Transverse colon (tissue), 4 donors: ENCODE results near the gene SCGB1A1. TPM values are rescaled to one million over a fixed set of nuclear protein-coding genes. Genes with fewer than 3 reads are reported as not detected.
"Not testable (repeated sequence)": the region's sequence is repeated elsewhere in the genome, so short reads cannot be mapped to it uniquely, and the experiment has no call there.

Experiments used
- DNase-seq: peaks from one replicate; pipeline ENCODE4 v3.0.0-alpha.2; 2019
- H3K27ac ChIP-seq, 4 donors: fragments of 200-600 bp; sonication (generic); 2 replicates each; pipeline ENCODE4 v1.5.1; 2016 to 2018; ENCODE audit warnings: inconsistent platforms in 4 of 4
- H3K27me3 ChIP-seq: fragments of 200-600 bp; sonication (generic); 2 replicates; pipeline ENCODE4 v1.5.1; 2017; ENCODE audit warnings: inconsistent platforms
- H3K36me3 ChIP-seq, 4 donors: fragments of 200-600 bp; sonication (generic); 2 replicates each; pipeline ENCODE4 v1.5.1; 2017 to 2019; ENCODE audit warnings: inconsistent platforms in 4 of 4
- H3K4me1 ChIP-seq, 4 donors: fragments of 200-600 bp; sonication (generic); 2 replicates each; pipeline ENCODE4 v1.5.1; 2017 to 2020; ENCODE audit warnings: inconsistent platforms in 4 of 4
- H3K4me3 ChIP-seq, 4 donors: fragments of 200-600 bp; sonication (generic); 1 replicate in 1 of 4; 2 replicates in 3 of 4; pipeline versions ENCODE4 v1.5.1 to v1.6.1; 2017 to 2019; ENCODE audit warnings: inconsistent platforms in 4 of 4
- H3K9me3 ChIP-seq, 2 donors: fragments of 200-600 bp; sonication (generic); 2 replicates each; pipeline ENCODE4 v1.5.1; 2017 to 2019; ENCODE audit warnings: inconsistent platforms in 2 of 2
- CTCF ChIP-seq, 5 experiments: fragments of 200-600 bp in 3 of 5; fragments of 450-650 bp in 2 of 5; sonication (generic) in 3 of 5; IDR thresholded peaks; 1 replicate in 2 of 5; 2 replicates in 3 of 5; pipeline ENCODE4 v1.5.1; 2016 to 2017; ENCODE audit warnings: antibody characterized with exemption in 5 of 5, inconsistent platforms in 3 of 5, mild to moderate bottlenecking in 2 of 5, moderate library complexity in 1 of 5
- EP300 ChIP-seq: sonication (generic); formaldehyde crosslinking; IDR thresholded peaks from one replicate; pipeline ENCODE4 v1.6.1; 2017; ENCODE audit warnings: antibody characterized with exemption, low read depth
- POLR2A ChIP-seq: fragments of 450-650 bp; IDR thresholded peaks from one replicate; pipeline ENCODE4 v1.6.1; 2016; ENCODE audit warnings: antibody characterized with exemption, mild to moderate bottlenecking, moderate library complexity
- POLR2AphosphoS5 ChIP-seq, 3 donors: sonication (generic); formaldehyde crosslinking; IDR thresholded peaks; one replicate each; pipeline ENCODE4 v1.6.1; 2016; ENCODE audit warnings: antibody characterized with exemption in 3 of 3
- WGBS, 2 donors: methylation state at CpG; one replicate each; pipeline ENCODE4 v1.1.5; 2018; ENCODE audit warnings: low coverage in 1 of 2; 5-methylcytosine and 5-hydroxymethylcytosine counted together
- in situ Hi-C, 4 donors: fragments of 200-750 bp; cut with MboI; loops; one replicate each; pipeline versions ENCODE4 v1.15.0 to v1.15.1; 2017; ENCODE audit warnings: low sequenced_read_pairs in 3 of 4, low pct_ligation_motif_present in 1 of 4, low pct_unique_long_range_greater_than_20kb in 1 of 4
- intact Hi-C: fragments of 100-400 bp; cut with DNase I; formaldehyde crosslinking; loops from one replicate; pipeline ENCODE4 v1.15.1; 2023; ENCODE audit warnings: low total_unique reads
- total RNA-seq, 4 donors: library from RNA; depleted of rRNA; stranded (reverse); fragments of >200 nt; gene quantifications; one replicate each; pipeline ENCODE4 v1.1.0, GENCODE V29; 2016

The SCGB1A1 gene
- total RNA-seq, 4 donors from 2014 or later: not detected

GRCh38 chr11:62374801-62375200 is 44.0 kb upstream of the SCGB1A1 start:
- Histone ChIP-seq H3K36me3 (no peaks in the 10 kb centered on the region), H3K4me1 (peaks cover 0 to 23% (median 15%) of the 10 kb centered on the region in 4 donors), H3K4me3 (no peak overlapping the region), H3K27ac (no peak overlapping the region), H3K27me3 (no peaks in the 10 kb centered on the region), H3K9me3 (no peaks in the 10 kb centered on the region)
- WGBS, 2 donors: 90 to 92% methylated on average over 4 to 9 of the region's 9 CpGs
- no peak for DNase-seq
- intact Hi-C loops (no loop called here), in situ Hi-C loops (loop anchor here (25.0 kb wide), 3 partner anchors 312 to 512 kb away; partner anchors contain the start of genes LRRN4CL (in 1 of the 4), SLC3A2 (in 1 of the 4) and UBXN1 (in 1 of the 4))
- TF ChIP-seq POLR2A (no peak), EP300 (no peak), CTCF (IDR thresholded peaks at IDR 0.05) (no peak), POLR2AphosphoS5 (IDR thresholded peaks at IDR 0.05) (no peak)

GRCh38 chr11:62378459-62379063 is 40.3 kb upstream of the SCGB1A1 start:
- H3K27ac ChIP-seq, intact Hi-C loops, H3K9me3 ChIP-seq, H3K36me3 ChIP-seq, DNase-seq, H3K4me3 ChIP-seq, H3K27me3 ChIP-seq: not testable (repeated sequence)
- in situ Hi-C loops: loop anchor here (25.0 kb wide), 3 partner anchors 309 to 509 kb away; partner anchors contain the start of genes LRRN4CL (in 1 of the 4), SLC3A2 (in 1 of the 4) and UBXN1 (in 1 of the 4)
- 2 to 5% methylated on average over 4 to 9 of the region's 9 CpGs for WGBS, 2 donors
- H3K4me1 ChIP-seq: peaks cover 0 to 16% (median 5%) of the 10 kb centered on the region in 4 donors
- peak; percentile 39 to 62 (median 52) for TF ChIP-seq CTCF (IDR thresholded peaks at IDR 0.05)

GRCh38 chr11:62379586-62379985 is 39.2 kb upstream of the SCGB1A1 start:
- H3K4me3 ChIP-seq, intact Hi-C loops, DNase-seq, H3K36me3 ChIP-seq, H3K27me3 ChIP-seq, H3K27ac ChIP-seq, H3K9me3 ChIP-seq: not testable (repeated sequence)
- peaks cover 0 to 16% (median 5%) of the 10 kb centered on the region in 4 donors for H3K4me1 ChIP-seq
- WGBS, 2 donors: 0 to 52% methylated on average over 1 to 2 of the region's 2 CpGs
- in situ Hi-C loops: loop anchor here (25.0 kb wide), 3 partner anchors 308 to 508 kb away; partner anchors contain the start of genes LRRN4CL (in 1 of the 4), SLC3A2 (in 1 of the 4) and UBXN1 (in 1 of the 4)

- H3K9me3 ChIP-seq, H3K36me3 ChIP-seq, H3K4me3 ChIP-seq, H3K27me3 ChIP-seq, intact Hi-C loops: not testable (repeated sequence)
- TF ChIP-seq CTCF (IDR thresholded peaks at IDR 0.05): peak; percentile 76 to 89 (median 85)
- 2 to 5% methylated on average over 10 to 12 of the region's 12 CpGs for WGBS, 2 donors
- in situ Hi-C loops: loop anchor here (25.0 kb wide), 3 partner anchors 306 to 506 kb away; partner anchors contain the start of genes LRRN4CL (in 1 of the 4), SLC3A2 (in 1 of the 4) and UBXN1 (in 1 of the 4)
- peak; percentile 46 for DNase-seq
- Histone ChIP-seq H3K27ac (peak overlapping the region in 1 of 4 donors; percentile 19), H3K4me1 (peaks cover 0 to 16% (median 5%) of the 10 kb centered on the region in 4 donors)
These were observed 38.0 kb upstream of the SCGB1A1 start for GRCh38 chr11:62380821-62381245.
